ENCODE data around the gene NPTX1.

NPTX1 gene

DNA sequence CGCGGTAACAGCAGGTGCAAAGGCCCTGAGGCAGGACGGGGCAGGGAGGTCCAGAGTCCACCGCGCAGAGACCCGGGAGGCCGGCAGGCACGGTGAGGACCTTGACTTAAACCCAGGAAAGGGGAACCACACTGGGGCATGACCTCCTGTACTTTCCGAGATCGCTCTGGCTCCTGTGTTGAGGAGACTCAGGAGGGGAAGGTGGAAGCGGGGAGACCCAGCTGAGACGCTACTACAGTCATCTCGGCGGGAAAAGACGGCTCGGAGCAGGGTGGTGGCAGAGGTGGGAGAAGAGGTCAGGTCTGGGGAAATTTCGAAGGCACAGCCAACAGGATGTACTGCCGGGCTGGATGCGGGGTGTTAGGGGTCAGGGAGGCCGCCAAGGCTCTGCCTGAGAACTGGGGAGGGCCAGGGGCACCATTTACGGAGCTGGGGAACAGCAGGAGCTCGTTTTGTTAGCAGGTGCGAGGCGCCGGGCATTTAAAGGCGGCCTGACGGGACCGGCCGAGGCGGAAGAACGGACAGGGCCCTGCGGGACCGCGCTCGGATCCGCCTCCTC lies 22.3 kb downstream of the NPTX1 start:
- no peak for DNase-seq
- peak overlapping the region; percentile 73 to 82 for H3K4me3 ChIP-seq
- TF ChIP-seq CTCF (IDR thresholded peaks at IDR 0.05): no peak
- intact Hi-C loops (cut with DNase I; ENCODE audit: low total_unique reads): no loop called here
- peaks cover 5 to 35% (median 28%) of the 10 kb centered on the region in 4 donors for H3K4me1 ChIP-seq
- no peaks in the 10 kb centered on the region for H3K9me3 ChIP-seq
- H3K27me3 ChIP-seq: no peaks in the 10 kb centered on the region
- no peaks in the 10 kb centered on the region for H3K36me3 ChIP-seq
- peak overlapping the region; percentile 98 to 99 for H3K27ac ChIP-seq

DNA sequence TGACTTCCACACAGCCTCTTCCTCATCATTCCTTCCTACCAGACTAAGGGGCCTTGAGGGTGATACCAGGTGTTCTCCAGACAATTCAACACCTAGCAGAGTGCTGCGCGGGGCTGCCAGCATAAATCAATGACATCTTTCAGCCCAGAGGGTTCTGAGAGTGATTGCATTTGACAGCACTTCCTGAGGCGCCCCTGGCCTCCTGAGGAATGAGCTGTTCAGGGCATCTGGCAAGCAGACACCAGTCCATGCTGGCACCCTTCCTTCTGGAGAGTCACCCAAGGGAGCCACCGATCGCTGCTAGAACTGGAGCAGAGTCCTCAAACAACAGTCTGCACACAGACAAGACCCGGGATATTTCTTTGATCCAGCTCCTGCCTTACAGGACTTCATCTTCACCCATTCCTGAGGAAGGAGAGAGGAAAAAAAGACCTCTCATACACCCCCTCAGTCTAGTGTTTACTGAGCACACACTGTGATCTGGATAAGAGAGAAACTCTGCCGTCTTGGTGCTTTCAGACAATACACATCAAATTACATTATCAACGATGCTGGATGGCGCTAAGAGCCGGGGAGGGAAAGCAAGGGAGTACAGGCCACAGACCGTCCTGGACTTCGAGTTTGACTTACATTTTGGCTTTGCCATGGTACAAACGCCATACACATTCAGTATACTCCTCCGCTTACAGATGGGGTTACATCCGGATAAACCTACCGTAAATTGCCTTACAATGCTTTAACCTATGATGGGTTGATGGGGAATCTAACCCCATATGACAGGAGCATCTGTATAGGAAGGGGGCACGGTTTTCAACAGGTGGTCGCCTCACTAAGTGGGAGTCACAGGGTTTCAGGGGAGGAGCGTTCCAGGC lies 23.0 kb downstream of the NPTX1 start:
- Histone ChIP-seq H3K36me3 (no peaks in the 10 kb centered on the region), H3K27me3 (no peaks in the 10 kb centered on the region), H3K4me1 (peaks cover 5 to 35% (median 28%) of the 10 kb centered on the region in 4 donors), H3K4me3 (peak overlapping the region in 1 of 2 donors; percentile 82), H3K27ac (no peak overlapping the region), H3K9me3 (no peaks in the 10 kb centered on the region)
- intact Hi-C loops (cut with DNase I; ENCODE audit: low total_unique reads): no loop called here
- TF ChIP-seq CTCF (IDR thresholded peaks at IDR 0.05): no peak
- DNase-seq: no peak

GRCh38 chr17:80452173-80452915 lies 24.1 kb downstream of the NPTX1 start:
- no peak for DNase-seq
- intact Hi-C loops (cut with DNase I; ENCODE audit: low total_unique reads): no loop called here
- Histone ChIP-seq H3K9me3 (no peaks in the 10 kb centered on the region), H3K27ac (no peak overlapping the region), H3K36me3 (no peaks in the 10 kb centered on the region), H3K4me3 (no peak overlapping the region), H3K4me1 (peaks cover 5 to 35% (median 28%) of the 10 kb centered on the region in 4 donors), H3K27me3 (no peaks in the 10 kb centered on the region)
- TF ChIP-seq CTCF (IDR thresholded peaks at IDR 0.05): no peak

GRCh38 chr17:80451104-80451775 lies 25.2 kb downstream of the NPTX1 start:
- intact Hi-C loops (cut with DNase I; ENCODE audit: low total_unique reads): no loop called here
- Histone ChIP-seq H3K27me3 (no peaks in the 10 kb centered on the region), H3K27ac (no peak overlapping the region), H3K9me3 (no peaks in the 10 kb centered on the region), H3K36me3 (no peaks in the 10 kb centered on the region), H3K4me3 (no peak overlapping the region), H3K4me1 (peaks cover 5 to 32% (median 27%) of the 10 kb centered on the region in 4 donors)
- no peak for TF ChIP-seq CTCF (IDR thresholded peaks at IDR 0.05)
- no peak for DNase-seq

DNA sequence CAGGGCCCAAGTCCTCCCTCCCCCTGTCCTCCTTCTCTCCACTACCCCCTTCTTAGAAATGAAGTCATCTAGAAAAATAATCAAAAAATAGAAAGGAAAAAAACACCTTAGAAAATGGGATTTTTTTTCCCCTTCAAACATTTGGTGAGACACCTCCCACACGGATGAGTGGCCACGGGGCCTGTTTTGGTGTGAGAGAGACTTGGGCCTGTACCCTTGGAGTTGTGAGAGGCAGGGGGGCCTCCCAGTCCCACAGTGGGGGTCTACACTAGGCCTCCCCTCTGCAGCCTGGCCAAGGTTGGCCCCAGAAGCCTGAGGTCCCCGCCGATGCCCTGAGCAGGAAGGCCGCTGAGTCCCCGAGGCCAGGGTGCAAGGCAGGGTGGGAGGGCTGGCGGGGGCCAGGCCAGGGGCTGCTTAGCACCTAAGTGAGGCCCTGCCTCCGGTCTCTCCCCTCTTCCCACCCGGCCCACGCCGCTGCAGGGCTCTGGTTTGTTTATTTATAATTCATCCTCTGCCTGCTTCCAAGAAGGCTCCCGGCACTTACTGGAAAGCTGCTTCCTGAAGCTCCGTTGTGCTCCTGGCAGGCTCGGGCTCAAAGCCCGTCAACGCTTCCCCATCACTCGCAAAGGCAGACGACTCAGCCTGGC lies 26.4 kb downstream of the NPTX1 start:
- DNase-seq: no peak
- intact Hi-C loops (cut with DNase I; ENCODE audit: low total_unique reads): no loop called here
- peak overlapping the region; percentile 38 to 60 for H3K27ac ChIP-seq
- TF ChIP-seq CTCF (IDR thresholded peaks at IDR 0.05): no peak
- no peaks in the 10 kb centered on the region for H3K36me3 ChIP-seq
- H3K9me3 ChIP-seq: no peaks in the 10 kb centered on the region
- H3K4me3 ChIP-seq: no peak overlapping the region
- peaks cover 5 to 23% (median 18%) of the 10 kb centered on the region in 4 donors for H3K4me1 ChIP-seq
- H3K27me3 ChIP-seq: no peaks in the 10 kb centered on the region

All from tibial artery (tissue), 4 donors.